ENCODE data around the gene TSPAN4. TPM values are rescaled to one million over a fixed set of nuclear protein-coding genes. Genes with fewer than 3 reads are reported as not detected.

TSPAN4 gene
- total and polyA plus RNA-seq, 2 of the 13 experiments (the other 11 are each of a cell fraction or from before 2014, with no cell fraction given) = 31.7 to 68.3 TPM

DNA sequence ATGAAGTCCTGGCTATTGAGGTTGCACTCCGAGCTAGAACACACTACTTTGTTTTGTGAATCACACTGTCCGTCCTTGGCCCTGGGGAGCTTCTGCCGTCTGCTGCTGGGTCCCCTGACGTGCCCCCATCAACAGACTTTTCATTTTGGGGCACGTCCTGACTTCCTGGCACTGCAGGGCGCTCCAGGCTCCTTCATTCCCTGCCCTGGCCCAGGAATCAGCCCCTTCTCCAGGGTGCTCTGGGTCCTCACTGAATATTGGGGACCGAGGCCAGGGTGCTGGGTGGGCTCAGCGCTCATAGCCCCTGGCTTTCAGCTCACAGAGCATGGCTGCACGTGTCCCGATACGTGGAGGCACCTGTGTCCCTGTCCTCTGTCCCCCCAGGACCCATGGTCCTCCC, 22.2 kb downstream of the TSPAN4 start:
- no TSS peak for BruUV-seq (replicated peaks)
- WGBS (ENCODE audit: low lambda C conversion rate) = 93% methylated on average over 6 of the region's 11 CpGs
- intact Hi-C loops (cut with micrococcal nuclease; ENCODE audit: unreplicated experiment) = no loop called here
- Histone ChIP-seq H4K20me1 (ENCODE audit: insufficient read depth, low read length) (no peaks in the 10 kb centered on the region), H3K9ac (ENCODE audit: insufficient read depth, low read depth, low read length) (no peak overlapping the region), H3K36me3 (replicated peaks in 1 of 2; ENCODE audit: control insufficient read depth in 1 of 2, insufficient read depth in 2 of 2, low read length in 2 of 2) (peaks cover 3 to 6% of the 10 kb centered on the region in 2 experiments; a peak in 2 of 5 replicates), H3K4me1 (ENCODE audit: insufficient read depth, low read length) (0 out of 2 replicates have a peak, but pooled peaks cover 2% of the 10 kb centered on the region), H3K9me3 (ENCODE audit: low read length) (no peaks in the 10 kb centered on the region), H3K79me2 (ENCODE audit: insufficient read depth, low read length) (no peaks in the 10 kb centered on the region), H3K4me3 (replicated peaks in 1 of 3; ENCODE audit: insufficient read depth in 1 of 3, low read depth in 2 of 3, low read length in 3 of 3) (no peak overlapping the region), H2AFZ (ENCODE audit: low read length) (no peak overlapping the region), H3K27me3 (ENCODE audit: control insufficient read depth in 1 of 2, insufficient read depth in 2 of 2, low read length in 2 of 2) (no peaks in the 10 kb centered on the region), H3K27ac (ENCODE audit: extremely low read length, insufficient read depth, low read length) (no peak overlapping the region), H3K4me2 (ENCODE audit: low read depth, low read length) (no peak overlapping the region)
- FAIRE-seq (no peak), ATAC-seq (no peak), DNase-seq (ENCODE audit: low spot score) (no peak)
- in situ Hi-C loops (cut with HindIII; ENCODE audit: extremely low pct_ligation_motif_present, low pct_unique_long_range_greater_than_20kb) = no loop called here
- POLR2A ChIA-PET = interaction anchor here (1.0 kb wide), 1 partner anchor 624 kb away, joined by 3 read pairs; no protein-coding TSS in a partner anchor
- CTCF ChIA-PET (ENCODE audit: low intra/inter-chr PET ratio, low total read pairs) = no interaction called here
- TF ChIP-seq ZFAT (CRISPR knock-in tag; conservative IDR thresholded peaks at IDR 0.05) (no peak), IKZF4 (CRISPR knock-in tag; IDR thresholded peaks at IDR 0.05; ENCODE audit: borderline replicate concordance, low read depth, not compliant biosample characterization) (no peak), REL (CRISPR knock-in tag; conservative IDR thresholded peaks at IDR 0.05) (no peak), SOX5 (CRISPR knock-in tag; IDR thresholded peaks at IDR 0.05; ENCODE audit: borderline replicate concordance) (no peak), FOXK2 (IDR thresholded peaks at IDR 0.05) (no peak), POLR2G (IDR thresholded peaks at IDR 0.05; ENCODE audit: low read depth, low read length) (peak; percentile 54; the same call in 1 of the 2 replicates), ZNF24 (IDR thresholded peaks at IDR 0.05) (no peak)
- TF ChIP-seq, protein P1, sequence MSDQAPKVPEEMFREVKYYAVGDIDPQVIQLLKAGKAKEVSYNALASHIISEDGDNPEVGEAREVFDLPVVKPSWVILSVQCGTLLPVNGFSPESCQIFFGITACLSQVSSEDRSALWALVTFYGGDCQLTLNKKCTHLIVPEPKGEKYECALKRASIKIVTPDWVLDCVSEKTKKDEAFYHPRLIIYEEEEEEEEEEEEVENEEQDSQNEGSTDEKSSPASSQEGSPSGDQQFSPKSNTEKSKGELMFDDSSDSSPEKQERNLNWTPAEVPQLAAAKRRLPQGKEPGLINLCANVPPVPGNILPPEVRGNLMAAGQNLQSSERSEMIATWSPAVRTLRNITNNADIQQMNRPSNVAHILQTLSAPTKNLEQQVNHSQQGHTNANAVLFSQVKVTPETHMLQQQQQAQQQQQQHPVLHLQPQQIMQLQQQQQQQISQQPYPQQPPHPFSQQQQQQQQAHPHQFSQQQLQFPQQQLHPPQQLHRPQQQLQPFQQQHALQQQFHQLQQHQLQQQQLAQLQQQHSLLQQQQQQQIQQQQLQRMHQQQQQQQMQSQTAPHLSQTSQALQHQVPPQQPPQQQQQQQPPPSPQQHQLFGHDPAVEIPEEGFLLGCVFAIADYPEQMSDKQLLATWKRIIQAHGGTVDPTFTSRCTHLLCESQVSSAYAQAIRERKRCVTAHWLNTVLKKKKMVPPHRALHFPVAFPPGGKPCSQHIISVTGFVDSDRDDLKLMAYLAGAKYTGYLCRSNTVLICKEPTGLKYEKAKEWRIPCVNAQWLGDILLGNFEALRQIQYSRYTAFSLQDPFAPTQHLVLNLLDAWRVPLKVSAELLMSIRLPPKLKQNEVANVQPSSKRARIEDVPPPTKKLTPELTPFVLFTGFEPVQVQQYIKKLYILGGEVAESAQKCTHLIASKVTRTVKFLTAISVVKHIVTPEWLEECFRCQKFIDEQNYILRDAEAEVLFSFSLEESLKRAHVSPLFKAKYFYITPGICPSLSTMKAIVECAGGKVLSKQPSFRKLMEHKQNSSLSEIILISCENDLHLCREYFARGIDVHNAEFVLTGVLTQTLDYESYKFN (CRISPR knock-in tag; conservative IDR thresholded peaks at IDR 0.05) = no peak
- TF ChIP-seq, protein P2, sequence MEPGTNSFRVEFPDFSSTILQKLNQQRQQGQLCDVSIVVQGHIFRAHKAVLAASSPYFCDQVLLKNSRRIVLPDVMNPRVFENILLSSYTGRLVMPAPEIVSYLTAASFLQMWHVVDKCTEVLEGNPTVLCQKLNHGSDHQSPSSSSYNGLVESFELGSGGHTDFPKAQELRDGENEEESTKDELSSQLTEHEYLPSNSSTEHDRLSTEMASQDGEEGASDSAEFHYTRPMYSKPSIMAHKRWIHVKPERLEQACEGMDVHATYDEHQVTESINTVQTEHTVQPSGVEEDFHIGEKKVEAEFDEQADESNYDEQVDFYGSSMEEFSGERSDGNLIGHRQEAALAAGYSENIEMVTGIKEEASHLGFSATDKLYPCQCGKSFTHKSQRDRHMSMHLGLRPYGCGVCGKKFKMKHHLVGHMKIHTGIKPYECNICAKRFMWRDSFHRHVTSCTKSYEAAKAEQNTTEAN (CRISPR knock-in tag; conservative IDR thresholded peaks at IDR 0.05) = no peak
